Activated T-helper 1 cell treated with Interleukin-2 at 50 U/mL for 16 hours (primary cell): ENCODE measurements around the gene AGBL5.
"Not testable (repeated sequence)": the region's sequence is repeated elsewhere in the genome, so short reads cannot be mapped to it uniquely, and the experiment has no call there.

ENCODE experiments used
- DNase-seq: peaks from one replicate; pipeline ENCODE4 v3.0.0-alpha.2; 2020; ENCODE audit warnings: low read depth

Gene AGBL5

DNA sequence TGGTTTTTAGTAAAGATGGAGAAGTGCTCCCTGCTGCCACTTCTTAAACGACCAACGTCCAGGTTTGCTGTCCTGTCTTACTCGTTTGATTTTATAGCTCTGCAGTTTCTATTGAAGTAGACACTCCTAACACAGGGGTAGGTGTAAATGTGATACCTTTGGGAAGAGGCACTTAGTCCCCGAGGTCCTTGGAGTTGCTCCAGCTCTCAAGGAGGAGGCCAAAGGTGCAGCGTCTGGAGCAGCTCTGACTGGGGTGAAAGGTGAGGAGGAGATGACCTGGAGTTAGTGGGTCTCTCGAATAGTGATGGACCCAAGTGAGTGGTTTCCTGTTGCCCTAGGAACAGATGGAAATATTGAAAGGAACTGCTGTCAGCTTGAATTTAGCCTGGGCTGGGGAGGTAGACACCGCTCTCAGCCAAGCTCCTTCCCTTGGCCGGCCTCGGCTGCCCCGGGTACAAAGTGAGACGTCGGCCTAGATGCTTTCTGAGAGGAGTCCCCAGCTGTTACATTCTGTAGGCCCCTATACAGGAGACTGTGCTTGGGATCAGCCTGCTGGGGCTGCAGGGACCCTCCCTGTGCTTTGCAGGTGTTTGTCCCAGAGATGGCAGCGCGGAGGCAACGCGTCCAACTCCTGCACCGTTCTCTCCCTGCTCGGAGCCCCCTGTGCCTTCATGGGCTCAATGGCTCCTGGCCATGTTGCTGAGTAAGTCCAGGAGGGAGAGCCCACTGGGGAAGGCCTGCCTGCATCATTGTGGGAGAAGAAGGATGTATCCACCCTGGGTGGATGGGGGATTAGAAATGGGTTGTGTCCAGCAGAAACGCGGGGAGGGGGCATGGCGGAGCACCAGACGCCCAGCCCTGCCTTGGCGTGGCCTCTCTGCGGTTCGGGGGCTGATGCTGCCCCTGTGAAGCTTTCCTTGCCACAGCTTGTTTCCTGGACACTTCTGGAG is 40.6 kb downstream of the AGBL5 start:
- no peak for DNase-seq

DNA sequence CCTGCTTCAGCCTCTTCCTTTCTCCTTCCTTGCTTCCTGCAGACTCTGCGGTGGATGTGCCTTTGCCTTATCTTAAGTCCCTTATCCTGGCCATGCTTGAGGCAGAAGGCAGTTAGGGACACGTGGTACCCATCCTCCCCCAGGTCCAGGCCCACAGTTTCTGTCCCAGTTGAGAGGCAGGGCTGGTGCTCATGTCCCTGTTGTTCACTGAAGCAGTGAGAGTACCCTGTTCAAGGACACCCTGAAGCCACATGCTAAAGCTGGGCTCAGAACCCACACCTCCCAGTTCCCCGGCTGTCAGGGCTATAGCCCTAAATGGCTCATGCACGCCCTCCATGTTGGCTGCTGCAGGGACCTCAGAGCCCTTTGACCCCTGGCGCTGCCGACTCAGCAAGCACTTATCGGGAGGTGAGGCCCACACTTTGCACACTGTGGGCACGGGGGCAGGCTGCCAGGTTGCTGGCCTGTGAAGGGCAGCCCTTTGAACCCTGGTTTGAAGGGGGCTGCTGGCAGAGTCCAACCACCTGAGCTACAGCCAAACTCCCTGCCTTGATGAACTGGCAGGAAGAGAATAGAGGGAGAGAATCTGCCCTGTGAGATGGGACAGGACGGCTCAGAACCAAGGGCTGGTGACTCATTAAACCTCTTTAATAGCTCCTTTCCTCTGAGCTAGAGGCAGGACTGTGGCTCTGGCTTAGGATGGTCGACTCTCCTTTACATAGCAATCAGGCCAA is 41.4 kb downstream of the AGBL5 start:
- no peak for DNase-seq

DNA sequence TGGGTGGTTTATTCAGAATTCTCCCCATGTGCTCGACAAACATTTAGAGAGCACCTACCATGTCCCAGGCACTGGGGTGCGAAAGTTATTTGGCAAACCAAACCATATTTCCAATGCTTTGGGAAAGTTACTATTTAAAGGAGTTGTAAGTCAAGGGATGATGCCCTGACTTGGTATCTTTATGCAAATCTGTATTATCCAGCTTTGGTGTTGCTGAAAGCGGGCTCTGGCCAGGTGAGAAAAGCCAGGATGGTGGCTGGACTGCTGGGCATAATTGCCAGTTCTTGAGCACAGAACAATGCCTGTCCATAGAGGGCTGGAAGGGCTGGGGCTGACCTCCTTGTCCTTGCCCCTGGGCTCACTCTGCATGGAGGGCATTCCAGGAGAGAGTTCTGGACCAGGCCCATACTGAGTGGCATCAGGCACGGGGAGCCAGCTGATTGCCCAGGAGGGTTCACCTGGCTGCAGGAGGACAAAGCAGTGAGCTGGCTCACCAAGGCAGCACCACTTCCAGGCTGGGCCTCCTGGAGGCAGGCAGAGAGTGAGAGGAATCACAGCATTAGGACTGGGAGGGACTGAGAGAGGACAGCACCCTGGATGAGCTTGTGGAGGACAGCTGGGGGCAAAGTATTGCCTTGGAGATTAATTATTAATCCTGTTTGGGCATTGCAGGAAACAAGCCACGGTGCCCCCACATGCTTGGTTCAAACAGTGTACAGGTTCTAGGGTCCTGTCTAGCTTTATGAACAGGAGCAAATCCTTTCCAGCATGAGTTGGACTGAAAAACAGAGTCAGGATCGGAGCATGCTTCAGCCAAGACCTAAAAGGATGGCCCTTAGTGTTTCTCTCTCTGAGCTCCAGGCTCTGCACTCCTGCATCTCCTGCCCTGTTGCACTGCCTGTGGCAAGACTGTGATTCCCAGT is 42.2 kb downstream of the AGBL5 start:
- DNase-seq = no peak

DNA sequence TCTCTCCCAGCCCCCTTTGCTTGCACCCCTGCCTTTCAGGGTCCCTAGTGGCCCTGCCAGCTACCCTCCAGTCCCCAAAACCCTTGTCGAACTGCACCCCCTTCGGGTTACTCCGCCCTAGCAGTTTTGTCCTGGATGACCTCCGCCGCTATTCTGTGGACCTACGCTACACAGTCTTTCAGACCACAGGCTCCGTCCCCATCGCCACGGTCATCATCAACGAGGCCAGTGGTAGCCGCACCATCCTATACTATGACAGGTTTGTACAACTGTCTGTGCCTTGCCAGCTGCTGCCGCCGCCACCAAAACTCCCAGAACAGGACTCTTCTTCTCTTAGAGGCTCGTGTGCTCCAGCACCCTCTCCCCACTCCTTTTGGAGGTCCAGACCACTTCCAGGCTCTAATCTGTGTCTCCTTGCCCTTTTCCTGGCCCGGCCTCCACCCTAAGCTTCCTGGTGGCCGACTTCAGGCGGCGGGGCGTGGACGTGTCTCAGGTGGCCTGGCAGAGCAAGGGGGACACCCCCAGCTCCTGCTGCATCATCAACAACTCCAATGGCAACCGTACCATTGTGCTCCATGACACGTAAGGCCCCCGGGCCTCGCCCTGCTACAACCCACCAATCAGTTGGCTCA is 43.0 kb downstream of the AGBL5 start:
- DNase-seq = no peak

DNA sequence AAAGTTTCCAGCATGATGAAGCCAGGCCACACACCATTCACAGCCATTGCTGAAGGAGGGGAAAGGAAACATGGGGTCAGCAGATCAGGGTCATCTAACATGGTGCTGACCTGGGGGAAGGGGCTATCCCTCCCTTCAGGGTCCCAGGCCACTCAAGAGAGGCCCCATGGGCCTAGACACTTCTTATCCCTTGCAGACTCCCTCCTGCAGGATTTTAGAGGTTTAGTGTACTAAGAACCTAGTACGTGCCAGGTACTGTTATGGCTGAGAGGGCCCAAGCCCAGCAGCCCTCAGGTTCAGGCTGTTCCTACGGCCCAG is 43.9 kb downstream of the AGBL5 start:
- no peak for DNase-seq

DNA sequence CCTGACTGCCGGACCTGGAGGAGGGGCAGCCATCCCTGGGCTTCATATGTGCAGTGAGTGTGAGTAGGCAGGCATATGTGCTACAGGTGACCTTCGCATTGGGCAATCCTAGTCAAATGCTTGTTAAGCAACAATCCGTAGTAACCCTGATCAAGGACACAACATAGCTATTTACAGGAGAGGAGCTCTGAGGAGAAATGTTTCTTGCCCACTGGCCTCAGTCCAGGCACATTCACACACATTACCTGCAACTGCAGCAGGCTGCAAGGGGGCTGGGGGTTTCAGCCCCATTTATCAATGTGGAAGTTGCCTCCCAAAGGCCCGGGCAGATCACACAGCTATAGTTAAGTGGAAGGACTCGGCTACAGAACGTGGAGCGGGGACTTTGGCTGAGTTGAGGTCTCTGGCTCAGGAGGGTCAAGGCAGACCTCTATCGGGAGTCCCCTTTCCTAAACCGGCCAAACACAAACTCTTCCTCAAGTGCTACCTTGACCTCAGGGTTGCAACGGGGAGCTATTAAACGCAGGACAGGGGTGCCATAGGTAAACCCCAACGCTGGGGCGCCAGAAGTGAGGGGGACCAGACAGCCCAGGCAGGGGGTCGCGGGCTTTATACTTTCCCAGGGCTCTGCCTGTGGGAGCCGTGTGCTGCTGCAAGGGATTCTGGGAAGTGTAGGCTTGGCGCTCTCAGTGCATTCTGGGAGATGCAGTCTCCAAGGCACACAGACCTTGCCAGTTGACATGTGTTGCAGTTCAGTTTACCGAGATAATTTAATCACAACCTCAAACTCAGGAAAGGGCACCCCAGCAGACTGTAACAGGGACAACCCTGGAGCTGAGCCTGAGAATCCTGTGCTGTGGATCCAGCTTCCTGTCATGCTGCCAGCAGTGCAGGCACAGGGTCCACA is 44.5 kb downstream of the AGBL5 start:
- no peak for DNase-seq

DNA sequence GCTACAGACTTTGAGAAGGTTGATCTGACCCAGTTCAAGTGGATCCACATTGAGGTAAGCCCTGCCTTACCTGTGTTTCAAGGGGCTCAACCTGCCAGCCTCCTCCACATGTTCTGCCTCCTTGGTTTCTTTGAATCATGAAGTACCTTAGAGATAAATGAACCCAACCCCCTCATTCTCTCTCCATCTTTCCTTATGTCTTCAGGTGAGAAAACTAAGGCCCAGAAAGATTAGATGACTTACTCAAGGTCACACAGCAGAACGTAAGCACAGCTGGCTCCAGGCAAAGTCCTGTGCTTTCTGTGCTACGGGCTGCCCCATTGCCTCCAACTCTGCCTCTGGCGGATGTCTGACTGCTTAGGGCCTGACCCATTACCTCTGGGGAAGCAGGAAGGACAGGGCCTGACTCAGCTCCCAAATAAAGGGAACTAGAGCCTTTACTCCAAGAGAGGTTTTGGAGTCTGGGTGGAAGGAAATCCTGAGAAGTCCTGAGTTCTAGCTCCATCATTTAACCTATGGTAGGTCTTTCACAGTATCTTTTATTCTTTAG is 45.4 kb downstream of the AGBL5 start:
- no peak for DNase-seq

DNA sequence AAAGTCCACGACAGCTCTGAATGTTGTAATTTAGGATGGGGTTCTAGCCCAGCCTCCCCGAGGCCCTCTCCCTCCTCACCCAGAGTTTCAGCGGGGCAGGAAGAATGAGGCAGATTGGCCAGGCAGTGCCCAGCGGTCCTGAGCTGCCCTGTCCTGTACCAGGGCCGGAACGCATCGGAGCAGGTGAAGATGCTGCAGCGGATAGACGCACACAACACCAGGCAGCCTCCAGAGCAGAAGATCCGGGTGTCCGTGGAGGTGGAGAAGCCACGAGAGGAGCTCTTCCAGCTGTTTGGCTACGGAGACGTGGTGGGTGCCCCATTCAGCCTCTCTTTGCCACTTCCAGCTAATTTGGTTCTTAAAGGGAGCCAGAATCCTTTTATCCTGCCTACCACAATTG is 45.9 kb downstream of the AGBL5 start:
- DNase-seq = no peak

DNA sequence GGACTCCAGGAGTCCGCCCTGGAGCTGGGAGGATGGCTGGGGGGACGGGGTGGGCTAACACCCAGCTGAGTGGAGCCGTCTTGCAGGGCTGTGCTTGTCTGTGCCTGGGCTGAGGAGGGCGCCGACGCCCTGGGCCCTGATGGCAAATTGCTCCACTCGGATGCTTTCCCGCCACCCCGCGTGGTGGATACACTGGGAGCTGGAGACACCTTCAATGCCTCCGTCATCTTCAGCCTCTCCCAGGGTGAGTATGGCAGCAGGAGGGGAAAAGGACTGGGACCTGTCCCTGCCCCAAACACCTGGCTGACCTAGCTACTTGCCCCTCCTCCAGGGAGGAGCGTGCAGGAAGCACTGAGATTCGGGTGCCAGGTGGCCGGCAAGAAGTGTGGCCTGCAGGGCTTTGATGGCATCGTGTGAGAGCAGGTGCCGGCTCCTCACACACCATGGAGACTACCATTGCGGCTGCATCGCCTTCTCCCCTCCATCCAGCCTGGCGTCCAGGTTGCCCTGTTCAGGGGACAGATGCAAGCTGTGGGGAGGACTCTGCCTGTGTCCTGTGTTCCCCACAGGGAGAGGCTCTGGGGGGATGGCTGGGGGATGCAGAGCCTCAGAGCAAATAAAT is 48.0 kb downstream of the AGBL5 start:
- DNase-seq = no peak

DNA sequence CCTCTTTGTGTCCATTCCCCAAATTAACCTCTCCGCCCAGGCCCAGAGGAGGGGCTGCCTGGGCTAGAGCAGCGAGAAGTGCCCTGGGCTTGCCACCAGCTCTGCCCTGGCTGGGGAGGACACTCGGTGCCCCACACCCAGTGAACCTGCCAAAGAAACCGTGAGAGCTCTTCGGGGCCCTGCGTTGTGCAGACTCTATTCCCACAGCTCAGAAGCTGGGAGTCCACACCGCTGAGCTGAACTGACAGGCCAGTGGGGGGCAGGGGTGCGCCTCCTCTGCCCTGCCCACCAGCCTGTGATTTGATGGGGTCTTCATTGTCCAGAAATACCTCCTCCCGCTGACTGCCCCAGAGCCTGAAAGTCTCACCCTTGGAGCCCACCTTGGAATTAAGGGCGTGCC is 48.6 kb downstream of the AGBL5 start:
- no peak for DNase-seq

DNA sequence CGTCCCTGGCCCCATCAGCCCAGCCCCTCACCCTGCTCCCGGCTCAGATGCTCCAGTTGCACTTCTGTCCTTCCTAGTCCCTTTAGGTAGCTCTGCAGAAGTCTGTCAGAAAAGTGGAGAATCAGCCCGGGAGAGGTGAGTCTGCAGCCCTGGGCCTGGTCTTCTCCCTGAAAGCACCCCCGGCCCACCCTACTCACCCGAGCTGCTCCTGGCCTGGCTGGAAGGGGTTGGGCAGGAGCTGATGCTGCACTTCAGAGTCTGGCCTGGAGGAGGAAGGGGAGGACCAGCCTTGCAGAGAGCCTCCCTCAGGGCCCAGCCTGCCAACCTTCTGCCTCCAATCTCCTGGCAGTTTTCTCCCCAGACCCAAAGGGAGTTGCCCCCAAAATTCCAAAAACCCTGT is 50.9 kb downstream of the AGBL5 start:
- DNase-seq = no peak

DNA sequence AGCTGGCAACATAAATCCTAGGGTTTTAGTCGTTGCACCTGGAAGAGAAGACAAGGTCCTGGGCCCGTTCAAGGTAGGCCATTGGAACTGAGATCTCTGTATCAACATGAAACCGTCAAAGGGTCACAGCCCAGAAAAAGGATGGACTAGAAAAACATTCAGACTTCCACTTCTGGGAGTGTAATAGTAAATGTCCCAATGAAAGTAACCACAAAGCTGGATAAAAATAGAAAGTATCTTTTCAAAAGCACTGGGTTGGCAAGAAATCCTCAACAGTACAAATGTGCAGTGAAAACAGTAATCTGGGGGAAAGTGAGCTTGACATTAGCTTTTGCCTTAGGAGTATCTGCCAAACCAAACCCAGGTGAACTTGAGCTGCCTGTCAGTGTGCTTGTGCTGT is 54.5 kb downstream of the AGBL5 start:
- DNase-seq = no peak

DNA sequence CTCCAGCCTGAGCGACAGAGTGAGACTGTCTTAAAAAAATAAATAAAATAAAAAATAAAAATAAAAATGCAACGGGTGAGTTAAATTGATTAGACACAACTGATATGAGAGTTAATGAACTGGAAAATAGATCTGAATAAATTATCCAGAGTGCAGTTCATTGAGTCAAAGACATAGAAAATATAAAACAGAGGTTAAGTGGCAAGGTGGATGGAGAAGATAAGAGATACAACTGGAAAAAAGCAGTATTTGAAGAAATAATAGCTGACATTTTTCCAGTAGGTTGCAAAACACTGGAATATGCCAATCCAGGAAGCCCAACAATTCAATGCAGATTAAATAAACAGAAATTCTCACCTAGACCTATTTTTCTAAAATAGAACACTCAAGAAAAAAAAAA is 56.8 kb downstream of the AGBL5 start:
- no peak for DNase-seq

DNA sequence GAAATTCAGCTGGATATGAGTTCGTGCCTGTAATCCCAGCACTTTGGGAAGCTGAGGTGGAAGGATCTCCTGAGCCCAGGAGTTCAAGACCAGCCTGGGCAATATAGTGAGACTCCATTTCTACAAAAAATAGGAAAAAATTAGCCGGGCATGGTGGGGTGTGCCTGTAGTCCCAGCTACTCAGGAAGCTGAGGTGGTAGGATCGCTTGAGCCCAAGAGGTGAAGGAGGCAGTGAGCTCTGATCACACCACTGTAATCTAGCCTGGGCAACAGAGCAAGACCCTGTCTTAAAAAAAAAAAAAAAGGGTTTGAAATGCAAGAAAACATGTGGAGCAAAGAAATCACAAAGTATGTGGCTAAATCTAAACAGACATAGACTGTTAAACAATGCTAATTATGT is 57.6 kb downstream of the AGBL5 start:
- no peak for DNase-seq

DNA sequence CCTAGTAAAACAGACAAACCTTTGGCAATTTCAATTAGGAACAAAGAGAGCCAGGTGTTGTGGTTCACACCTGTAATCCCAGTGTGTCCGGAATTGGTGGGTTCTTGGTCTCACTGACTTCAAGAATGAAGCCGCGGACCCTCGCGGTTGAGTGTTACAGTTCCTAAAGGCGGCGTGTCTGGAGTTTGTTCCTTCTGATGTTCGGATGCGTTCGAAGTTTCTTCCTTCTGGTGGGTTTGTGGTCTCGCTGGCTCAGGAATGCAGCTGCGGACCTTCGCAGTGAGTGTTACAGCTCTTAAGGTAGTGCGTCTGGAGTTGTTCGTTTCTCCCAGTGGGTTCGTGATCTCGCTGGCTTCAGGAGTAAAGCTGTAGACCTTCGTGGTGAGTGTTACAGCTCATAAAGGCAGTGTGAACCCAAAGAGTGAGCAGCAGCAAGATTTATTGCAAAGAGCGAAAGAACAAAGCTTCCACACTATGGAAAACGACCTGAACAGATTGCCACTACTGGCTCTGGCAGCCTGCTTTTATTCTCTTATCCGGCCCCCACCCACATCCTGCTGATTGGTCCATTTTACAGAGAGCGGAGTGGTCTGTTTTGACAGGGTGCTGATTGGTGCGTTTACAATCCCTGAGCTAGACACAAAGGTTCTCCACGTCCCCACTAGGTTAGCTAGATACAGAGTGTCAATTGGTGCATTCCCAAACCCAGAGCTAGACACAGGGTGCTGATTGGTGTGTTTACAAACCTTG is 59.3 kb downstream of the AGBL5 start:
- DNase-seq = not testable (repeated sequence)

DNA sequence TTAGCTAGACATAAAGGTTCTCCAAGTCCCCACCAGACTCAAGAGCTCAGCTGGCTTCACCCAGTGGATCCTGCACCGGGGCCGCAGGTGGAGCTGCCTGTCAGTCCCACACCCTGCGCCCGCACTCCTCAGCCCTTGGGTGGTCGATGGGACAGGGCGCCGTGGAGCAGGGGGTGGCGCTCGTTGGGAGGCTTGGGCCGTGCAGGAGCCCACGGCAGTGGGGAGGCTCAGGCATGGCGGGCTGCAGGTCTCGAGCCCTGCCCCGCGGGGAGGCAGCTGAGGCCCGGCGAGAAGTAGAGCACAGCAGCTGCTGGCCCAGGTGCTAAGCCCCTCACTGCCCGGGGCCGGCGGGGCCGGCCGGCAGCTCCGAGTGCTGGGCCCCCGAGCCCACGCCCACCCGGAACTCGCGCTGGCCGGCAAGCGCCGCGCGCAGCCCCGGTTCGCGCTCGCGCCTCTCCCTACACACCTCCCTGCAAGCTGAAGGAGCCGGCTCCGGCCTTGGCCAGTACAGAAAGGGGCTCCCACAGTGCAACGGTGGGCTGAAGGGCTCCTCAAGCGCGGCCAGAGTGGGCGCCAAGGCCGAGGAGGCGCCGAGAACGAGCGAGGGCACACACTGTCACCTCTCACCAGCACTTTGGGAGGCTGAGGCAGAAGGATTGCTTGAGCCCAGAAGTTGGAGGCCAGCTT is 60.1 kb downstream of the AGBL5 start:
- DNase-seq = not testable (repeated sequence)

DNA sequence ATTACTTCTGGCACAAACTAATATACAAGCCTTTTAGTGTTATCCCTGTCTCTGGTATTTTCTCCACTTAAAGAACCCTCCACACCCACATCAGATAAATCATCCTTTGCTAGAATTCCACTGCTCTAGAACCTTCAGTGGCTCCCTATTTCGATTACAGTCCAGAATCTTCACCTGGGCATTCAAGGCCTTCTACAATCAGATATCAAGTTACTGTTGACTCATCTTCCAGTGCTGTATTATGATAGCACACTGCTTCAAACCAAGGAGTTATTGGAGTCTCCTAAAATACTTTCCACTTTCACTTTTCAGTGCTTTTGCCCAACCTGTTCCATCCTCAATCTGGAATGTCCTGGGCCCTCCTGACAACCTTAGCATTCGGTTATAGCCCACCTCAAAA is 64.1 kb downstream of the AGBL5 start:
- no peak for DNase-seq

DNA sequence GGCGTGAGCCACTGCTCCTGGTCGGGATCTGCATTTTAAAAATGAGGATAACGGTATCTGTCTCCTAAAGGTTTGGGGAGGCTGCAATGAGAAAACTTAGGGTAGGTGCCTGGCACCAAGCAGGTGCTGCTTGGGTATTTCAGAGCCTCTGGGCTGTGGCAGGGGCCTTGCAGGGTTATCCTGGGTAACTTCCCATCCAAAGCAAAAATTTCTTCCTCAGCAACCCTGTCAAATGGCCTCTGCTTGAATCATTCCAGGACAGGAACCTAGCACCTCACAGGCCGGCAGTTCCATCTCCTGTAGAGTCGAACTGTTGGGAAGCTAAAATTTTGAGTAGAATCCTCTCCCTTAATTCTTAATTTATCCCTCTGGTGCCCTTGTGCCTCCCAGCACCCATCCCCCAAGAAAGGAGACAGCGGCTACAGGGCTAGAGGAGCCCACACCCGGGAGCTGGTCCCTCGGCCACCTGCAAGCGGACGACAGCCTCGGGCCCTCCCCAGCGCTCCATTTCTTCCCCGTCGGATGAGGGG is 66.6 kb downstream of the AGBL5 start:
- no peak for DNase-seq
